HG02943 (cell line): ENCODE data around the gene TEX13A.

Source experiments
- ATAC-seq: cut with Tn5 transposase; IDR thresholded peaks from one replicate; pipeline ENCODE4 v1.9.1; 2021; ENCODE audit warnings: mild to moderate bottlenecking, low read depth, moderate library complexity; ENCODE audit not compliant: unreplicated experiment

The TEX13A gene

GRCh38 chrX:105189093-105189492, 31.4 kb downstream of the TEX13A start:
- no peak for ATAC-seq

- ATAC-seq = no peak
Observed at GRCh38 chrX:105179644-105180043, 40.9 kb downstream of the TEX13A start.

GRCh38 chrX:105173071-105173470, 47.4 kb downstream of the TEX13A start:
- ATAC-seq = no peak
